Epithelial cell of esophagus (primary cell): ENCODE data around the gene DGCR2.

Experiments used
- DNase-seq: peaks from one replicate; pipeline ENCODE4 v3.0.0; 2010; ENCODE audit warnings: low read depth
- H3K4me3 ChIP-seq: 2 replicates; pipeline ENCODE4 v1.5.1; 2011; ENCODE audit warnings: mild to moderate bottlenecking, low read length, control low read depth
- CTCF ChIP-seq: IDR thresholded peaks from 2 replicates; pipeline ENCODE4 v1.5.1; 2011; ENCODE audit warnings: low read depth, mild to moderate bottlenecking, low read length, control low read depth, inconsistent platforms; ENCODE audit not compliant: insufficient read depth; ENCODE audit errors: missing control alignments

The DGCR2 gene

GRCh38 chr22:19097518-19097917, 24.7 kb downstream of the DGCR2 start:
- H3K4me3 ChIP-seq, result no peak overlapping the region
- no peak for DNase-seq
- no peak for TF ChIP-seq CTCF

- no peak for TF ChIP-seq CTCF
- no peak for DNase-seq
- no peak overlapping the region for H3K4me3 ChIP-seq
Observed at GRCh38 chr22:19096555-19096954, 25.7 kb downstream of the DGCR2 start.

GRCh38 chr22:19094393-19094997, 27.7 kb downstream of the DGCR2 start:
- H3K4me3 ChIP-seq, result no peak overlapping the region
- DNase-seq, result no peak
- no peak for TF ChIP-seq CTCF

GRCh38 chr22:19092725-19093124, 29.5 kb downstream of the DGCR2 start:
- no peak overlapping the region for H3K4me3 ChIP-seq
- DNase-seq, result no peak
- no peak for TF ChIP-seq CTCF

GRCh38 chr22:19090586-19091127, 31.6 kb downstream of the DGCR2 start:
- no peak for TF ChIP-seq CTCF
- H3K4me3 ChIP-seq, result no peak overlapping the region
- DNase-seq, result no peak

- no peak for TF ChIP-seq CTCF
- DNase-seq, result no peak
- H3K4me3 ChIP-seq, result no peak overlapping the region
Observed at GRCh38 chr22:19090183-19090582, 32.0 kb downstream of the DGCR2 start.
